Measurements from ENCODE around the gene CCDC117.
A peak's percentile ranks its signal among the peaks of the same experiment; 100 is the strongest.

DNA sequence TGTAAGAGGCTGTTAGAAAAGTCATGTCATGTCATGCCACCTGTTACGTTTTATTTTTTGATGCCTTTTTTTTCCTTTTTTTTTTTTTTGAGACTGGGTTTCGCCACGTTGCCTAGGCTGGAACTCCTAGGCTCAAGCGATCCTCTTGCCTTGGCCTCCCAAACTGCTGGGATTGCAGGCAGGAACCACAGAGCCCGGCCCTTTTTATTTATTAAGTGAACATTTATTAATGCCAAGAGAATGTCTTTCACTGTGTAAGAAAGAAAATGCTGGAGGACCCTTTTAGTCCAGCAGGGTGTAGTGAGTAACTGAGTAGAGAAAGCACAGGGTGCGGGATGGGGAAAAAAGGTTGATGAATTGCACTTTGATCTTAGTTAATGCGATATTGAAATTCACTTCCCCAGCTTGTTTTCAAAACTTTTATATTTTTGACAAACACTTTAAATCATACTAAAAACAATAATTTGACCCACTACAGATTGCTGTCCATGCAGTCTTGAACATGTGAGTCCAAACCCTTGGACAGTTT, 30.2 kb downstream of the CCDC117 start:
- TF ChIP-seq, protein P1, sequence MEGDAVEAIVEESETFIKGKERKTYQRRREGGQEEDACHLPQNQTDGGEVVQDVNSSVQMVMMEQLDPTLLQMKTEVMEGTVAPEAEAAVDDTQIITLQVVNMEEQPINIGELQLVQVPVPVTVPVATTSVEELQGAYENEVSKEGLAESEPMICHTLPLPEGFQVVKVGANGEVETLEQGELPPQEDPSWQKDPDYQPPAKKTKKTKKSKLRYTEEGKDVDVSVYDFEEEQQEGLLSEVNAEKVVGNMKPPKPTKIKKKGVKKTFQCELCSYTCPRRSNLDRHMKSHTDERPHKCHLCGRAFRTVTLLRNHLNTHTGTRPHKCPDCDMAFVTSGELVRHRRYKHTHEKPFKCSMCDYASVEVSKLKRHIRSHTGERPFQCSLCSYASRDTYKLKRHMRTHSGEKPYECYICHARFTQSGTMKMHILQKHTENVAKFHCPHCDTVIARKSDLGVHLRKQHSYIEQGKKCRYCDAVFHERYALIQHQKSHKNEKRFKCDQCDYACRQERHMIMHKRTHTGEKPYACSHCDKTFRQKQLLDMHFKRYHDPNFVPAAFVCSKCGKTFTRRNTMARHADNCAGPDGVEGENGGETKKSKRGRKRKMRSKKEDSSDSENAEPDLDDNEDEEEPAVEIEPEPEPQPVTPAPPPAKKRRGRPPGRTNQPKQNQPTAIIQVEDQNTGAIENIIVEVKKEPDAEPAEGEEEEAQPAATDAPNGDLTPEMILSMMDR (IDR thresholded peaks at IDR 0.05) = peak in 1 of 7 experiments; percentile 29
- no peak for TF ChIP-seq POLR2A (IDR thresholded peaks at IDR 0.05)
- TF ChIP-seq POLR2AphosphoS5 (IDR thresholded peaks at IDR 0.05) = no peak
